LNCaP clone FGC (cell line): ENCODE results near the gene PSMB8.
"Not testable (repeated sequence)": the region's sequence is repeated elsewhere in the genome, so short reads cannot be mapped to it uniquely, and the experiment has no call there.

Source experiments
- DNase-seq: peaks from one replicate; pipeline ENCODE4 v3.0.0-alpha.2; 2011; ENCODE audit warnings: low read depth
- H3K4me3 ChIP-seq: 2 replicates; pipeline ENCODE4 v1.5.1; 2011; ENCODE audit warnings: mild to moderate bottlenecking, low read depth, low read length, control low read depth
- TF ChIP-seq, protein P1 (sequence below): IDR thresholded peaks from 2 replicates; pipeline ENCODE4 v1.5.1; 2012; ENCODE audit warnings: mild to moderate bottlenecking; ENCODE audit not compliant: control insufficient read depth, insufficient read depth; ENCODE audit errors: extremely low read depth

The PSMB8 gene

DNA sequence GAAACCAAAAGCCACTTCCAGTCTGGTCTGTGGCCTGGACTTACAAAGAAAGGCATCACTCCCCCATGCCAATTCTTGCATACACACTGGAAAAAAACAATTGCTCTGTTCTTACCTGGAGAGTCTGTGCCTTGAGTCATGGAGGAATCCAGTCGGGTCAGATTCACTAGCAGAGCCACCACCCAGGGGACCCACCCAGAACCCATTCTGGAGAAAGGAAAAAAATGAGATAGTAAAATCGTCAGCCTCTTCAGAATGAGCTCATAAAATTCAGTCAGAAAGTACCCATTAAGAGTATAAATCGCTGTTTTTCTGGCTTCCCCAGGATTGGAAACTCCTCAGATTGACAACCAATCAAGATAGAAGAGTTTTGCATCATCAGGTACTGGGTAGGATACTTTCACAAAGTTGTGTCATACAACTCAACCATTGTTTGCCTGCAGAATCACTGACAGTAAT is 27.1 kb downstream of the PSMB8 start, which contains the start of gene HLA-DOB:
Gene HLA-DOB, minus strand, starts transcription at position 257 of the 459 bp plus-strand sequence. Its CDS starts 51 bp downstream, at position 206.
- H3K4me3 ChIP-seq = no peak within 1 kb of the TSS
- no peak for DNase-seq
- TF ChIP-seq, protein P1, sequence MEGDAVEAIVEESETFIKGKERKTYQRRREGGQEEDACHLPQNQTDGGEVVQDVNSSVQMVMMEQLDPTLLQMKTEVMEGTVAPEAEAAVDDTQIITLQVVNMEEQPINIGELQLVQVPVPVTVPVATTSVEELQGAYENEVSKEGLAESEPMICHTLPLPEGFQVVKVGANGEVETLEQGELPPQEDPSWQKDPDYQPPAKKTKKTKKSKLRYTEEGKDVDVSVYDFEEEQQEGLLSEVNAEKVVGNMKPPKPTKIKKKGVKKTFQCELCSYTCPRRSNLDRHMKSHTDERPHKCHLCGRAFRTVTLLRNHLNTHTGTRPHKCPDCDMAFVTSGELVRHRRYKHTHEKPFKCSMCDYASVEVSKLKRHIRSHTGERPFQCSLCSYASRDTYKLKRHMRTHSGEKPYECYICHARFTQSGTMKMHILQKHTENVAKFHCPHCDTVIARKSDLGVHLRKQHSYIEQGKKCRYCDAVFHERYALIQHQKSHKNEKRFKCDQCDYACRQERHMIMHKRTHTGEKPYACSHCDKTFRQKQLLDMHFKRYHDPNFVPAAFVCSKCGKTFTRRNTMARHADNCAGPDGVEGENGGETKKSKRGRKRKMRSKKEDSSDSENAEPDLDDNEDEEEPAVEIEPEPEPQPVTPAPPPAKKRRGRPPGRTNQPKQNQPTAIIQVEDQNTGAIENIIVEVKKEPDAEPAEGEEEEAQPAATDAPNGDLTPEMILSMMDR = no peak

DNA sequence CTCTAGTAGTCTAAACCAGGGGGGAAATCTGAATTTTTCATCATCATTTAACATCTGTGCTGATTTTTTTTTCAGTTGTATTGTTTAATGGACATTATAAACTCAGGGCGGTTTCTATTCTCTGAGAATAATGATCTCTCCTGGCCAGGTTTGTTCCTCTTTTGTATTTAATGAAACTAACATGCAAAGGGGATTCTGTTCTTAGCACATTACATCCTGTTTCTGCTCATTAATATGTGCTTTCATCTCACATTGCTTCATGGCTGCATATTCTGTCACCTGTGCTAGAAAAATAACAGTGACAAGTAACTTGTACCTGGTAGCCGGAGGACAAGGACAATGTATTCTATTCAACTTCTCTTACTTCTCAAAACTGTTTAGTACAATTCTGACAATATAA is 27.9 kb downstream of the PSMB8 start:
- DNase-seq = no peak
- no peak overlapping the region for H3K4me3 ChIP-seq
- TF ChIP-seq, protein P1 = no peak

DNA sequence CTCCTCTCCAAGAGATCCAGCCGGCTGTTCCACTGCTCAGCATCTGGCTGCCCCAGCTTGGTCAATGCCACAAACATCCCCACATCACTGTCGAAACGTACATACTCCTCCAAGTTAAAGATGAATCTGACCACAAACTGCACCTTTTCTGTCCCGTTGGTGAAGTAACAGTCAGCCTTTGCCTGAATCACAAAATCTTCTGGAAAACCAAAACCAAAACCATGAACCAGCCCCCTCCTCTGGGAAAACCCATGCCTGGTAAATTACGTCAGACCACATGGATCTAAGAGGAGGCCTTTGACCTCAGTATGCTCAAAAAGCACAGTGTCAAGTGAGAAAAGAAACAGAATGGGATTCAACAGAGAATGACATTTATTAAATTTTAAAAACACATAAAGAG is 28.7 kb downstream of the PSMB8 start:
- TF ChIP-seq, protein P1 = no peak
- no peak for DNase-seq
- no peak overlapping the region for H3K4me3 ChIP-seq

DNA sequence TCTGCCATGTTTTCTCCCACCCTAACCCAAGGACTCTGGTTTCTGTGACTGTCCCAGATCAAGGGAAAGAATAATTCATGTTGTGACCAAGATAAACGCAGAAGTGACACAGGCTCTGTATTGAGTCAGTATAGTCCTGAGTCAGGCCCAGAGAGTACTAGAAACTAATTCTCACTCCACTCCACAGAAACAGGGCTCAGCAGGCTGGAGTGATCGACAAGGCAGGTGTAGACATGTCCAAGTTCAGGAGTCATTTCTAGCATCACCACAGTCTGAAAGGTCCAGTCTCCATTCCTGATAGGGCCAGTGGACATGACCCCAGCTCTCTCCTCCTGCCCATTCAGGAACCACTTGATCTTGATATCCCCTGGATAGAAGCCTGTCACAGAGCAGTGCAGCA is 29.7 kb downstream of the PSMB8 start:
- no peak overlapping the region for H3K4me3 ChIP-seq
- DNase-seq = no peak
- TF ChIP-seq, protein P1 = no peak

DNA sequence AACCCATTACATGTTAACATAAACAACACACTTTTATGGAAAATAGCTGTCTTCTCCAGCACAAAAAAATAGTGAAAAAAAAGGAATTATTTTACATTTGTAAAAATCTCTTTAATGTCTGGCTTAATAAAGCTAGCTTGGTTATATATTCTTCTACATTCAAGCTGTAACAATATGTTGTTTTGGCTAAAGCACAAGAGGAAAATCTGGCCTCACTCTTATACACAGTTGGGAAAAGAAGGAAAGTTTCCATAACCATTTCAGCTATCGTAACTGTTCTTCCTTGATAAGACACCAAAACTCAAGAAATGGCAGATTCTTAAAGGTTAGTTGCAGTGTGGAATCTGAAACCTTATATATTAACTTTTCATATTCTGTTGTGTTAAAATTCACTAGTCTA is 34.7 kb downstream of the PSMB8 start:
- H3K4me3 ChIP-seq = no peak overlapping the region
- TF ChIP-seq, protein P1 = no peak
- DNase-seq = no peak

DNA sequence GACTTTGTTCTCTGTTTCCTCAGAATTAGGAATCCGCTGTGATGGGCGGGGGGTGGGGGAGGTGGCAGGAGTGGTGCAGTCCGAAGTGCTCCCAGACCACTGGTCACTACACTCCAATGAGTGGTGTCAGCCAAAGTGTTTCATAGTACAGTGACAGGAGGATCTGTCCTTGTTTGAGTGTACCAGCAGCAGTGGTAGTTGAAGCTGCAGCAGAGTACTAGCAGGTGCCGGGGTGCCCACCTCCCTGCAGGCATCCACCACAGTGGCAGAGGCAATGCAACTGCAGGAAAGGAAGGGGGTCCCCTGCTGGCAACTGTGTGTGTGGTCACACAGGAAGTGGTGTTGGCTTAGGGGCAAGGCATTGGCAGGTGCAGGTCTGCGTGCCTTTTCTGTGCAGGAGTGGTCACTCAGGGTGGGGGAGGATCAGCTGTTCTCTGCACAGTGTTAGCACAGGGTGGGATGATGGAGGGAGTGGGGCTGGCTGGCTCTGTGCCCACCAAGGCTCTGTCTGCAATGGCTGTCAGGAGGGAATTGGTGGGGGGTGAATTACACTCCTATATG is 36.7 kb downstream of the PSMB8 start:
- DNase-seq = no peak
- TF ChIP-seq, protein P1 = no peak

DNA sequence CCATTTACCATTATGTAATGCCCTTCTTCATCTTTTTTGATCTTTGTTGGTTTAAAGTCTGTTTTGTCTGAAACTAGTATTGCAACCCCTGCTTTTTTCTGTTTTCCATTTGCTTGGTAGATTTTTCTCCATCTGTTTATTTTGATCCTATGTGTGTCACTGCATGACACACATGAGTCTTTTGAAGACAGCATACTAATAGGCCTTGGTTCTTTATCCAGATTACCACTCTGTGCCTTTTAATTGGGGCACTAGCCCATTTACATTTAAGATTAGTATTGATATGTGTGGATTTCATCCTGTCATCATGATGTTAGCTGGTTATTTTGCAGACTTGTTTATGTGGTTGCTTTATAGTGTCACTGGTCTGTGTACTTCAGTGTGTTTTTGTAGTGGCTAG is 38.4 kb downstream of the PSMB8 start:
- not testable (repeated sequence) for DNase-seq, H3K4me3 ChIP-seq

More for the DNA sequence above, 36.7 kb downstream of the PSMB8 start:
- H3K4me3 ChIP-seq = no peak overlapping the region
